HCT116 (cell line): ENCODE data around the gene BFAR. TPM values are rescaled to one million over a fixed set of nuclear protein-coding genes. Genes with fewer than 3 reads are reported as not detected.

Source experiments
- ATAC-seq: fragments of 200-7000 bp; cut with Tn5 transposase; 2 replicates; pipeline ENCODE4 v1.9.1; 2020; ENCODE audit warnings: mild to moderate bottlenecking, moderate library complexity
- BruUV-seq: library from RNA; stranded (reverse); fragments of 400-500 nt; replicated peaks from 2 replicates; lab custom pipeline; 2021; lab: Mats Ljungman, UMichigan
- CTCF ChIA-PET: fragments of 300-600 bp; sonication (Branson Sonifier 250); formaldehyde crosslinking; loops from one replicate; lab custom pipeline; 2021; ENCODE audit warnings: antibody characterized with exemption; lab: Charles Lee
- POLR2A ChIA-PET: fragments of 300-600, 350-600 bp; sonication (Branson Sonifier 250); formaldehyde crosslinking; loops from one replicate; lab custom pipeline; 2021; ENCODE audit warnings: antibody characterized with exemption; lab: Charles Lee
- RAD21 ChIA-PET, 2 experiments: fragments of 300-600 bp; sonication (Branson Sonifier 250); formaldehyde crosslinking; loops; one replicate each; lab custom pipeline; 2023; ENCODE audit warnings: low total read pairs in 2 of 2; ENCODE audit not compliant: uncharacterized antibody in 2 of 2, unreplicated experiment in 2 of 2, low non-redundant PET in 1 of 2; lab: Charles Lee
- DNase-seq: peaks from one replicate; pipeline ENCODE4 v3.0.0-alpha.2; 2010; ENCODE audit warnings: low read depth, low spot score
- H2AFZ ChIP-seq: fragments of 200-600 bp; shearing (Covaris generic), sonication (generic); 2 replicates; pipeline ENCODE4 v1.6.1; 2017; ENCODE audit warnings: low read depth, mixed run types, mixed read lengths, antibody characterized with exemption, low read length; ENCODE audit not compliant: poor library complexity, severe bottlenecking
- H3K27ac ChIP-seq: 2 replicates; pipeline ENCODE4 v1.5.1; 2012; ENCODE audit warnings: low read depth, low read length
- H3K27me3 ChIP-seq: fragments of 200-600 bp; sonication (generic); 2 replicates; pipeline ENCODE4 v1.6.1; 2016; ENCODE audit warnings: mixed run types, low read length, mixed read lengths; ENCODE audit not compliant: insufficient read depth
- H3K36me3 ChIP-seq, 2 experiments: fragments of 200-500 bp in 1 of 2; fragments of 200-600 bp in 1 of 2; sonication (Bioruptor generic) in 1 of 2; sonication (generic) in 1 of 2; 2 replicates each; pipeline versions ENCODE4 v1.5.1 to v1.6.1; 2014 to 2016; ENCODE audit warnings: low read length in 2 of 2, inconsistent platforms in 1 of 2, mixed read lengths in 1 of 2, mixed run types in 1 of 2; ENCODE audit not compliant: insufficient read depth in 2 of 2, control insufficient read depth in 1 of 2
- H3K4me1 ChIP-seq, 2 experiments: fragments of 200-600 bp in 1 of 2; sonication (generic) in 1 of 2; 2 replicates each; pipeline versions ENCODE4 v1.5.1 to v1.6.1; 2012 to 2017; ENCODE audit warnings: low read length in 2 of 2, inconsistent platforms in 1 of 2, mild to moderate bottlenecking in 1 of 2, mixed read lengths in 1 of 2, mixed run types in 1 of 2, moderate library complexity in 1 of 2; ENCODE audit not compliant: insufficient read depth in 2 of 2, control insufficient read depth in 1 of 2
- H3K4me2 ChIP-seq: fragments of 200-600 bp; sonication (generic); 2 replicates; pipeline ENCODE4 v1.6.1; 2017; ENCODE audit warnings: mixed run types, low read length, mixed read lengths
- H3K4me3 ChIP-seq, 2 experiments: fragments of 200-600 bp in 1 of 2; sonication (generic) in 1 of 2; replicated peaks in 1 of 2; 2 replicates each; pipeline ENCODE4 v1.5.1; 2011 to 2016; ENCODE audit warnings: low read length in 2 of 2, control low read depth in 1 of 2, low read depth in 1 of 2, mild to moderate bottlenecking in 1 of 2, mixed read lengths in 1 of 2, mixed run types in 1 of 2
- H3K79me2 ChIP-seq: fragments of 200-600 bp; sonication (generic); 2 replicates; pipeline ENCODE4 v1.6.1; 2017; ENCODE audit warnings: mild to moderate bottlenecking, mixed run types, low read length, moderate library complexity, mixed read lengths; ENCODE audit not compliant: insufficient read depth
- H3K9ac ChIP-seq: fragments of 200-600 bp; sonication (generic); 2 replicates; pipeline ENCODE4 v1.6.1; 2016; ENCODE audit warnings: low read length, mixed read lengths
- H3K9me2 ChIP-seq: fragments of 200-600 bp; sonication (generic), shearing (Covaris generic); 2 replicates; pipeline ENCODE4 v1.6.1; 2017; ENCODE audit warnings: mixed run types, mild to moderate bottlenecking, moderate library complexity; ENCODE audit not compliant: insufficient read depth
- H3K9me3 ChIP-seq, 2 experiments: fragments of 200-500 bp in 1 of 2; fragments of 200-600 bp in 1 of 2; sonication (Bioruptor generic) in 1 of 2; sonication (generic) in 1 of 2; 2 replicates each; pipeline ENCODE4 v1.6.1; 2014 to 2017; ENCODE audit warnings: low read length in 2 of 2, mixed read lengths in 2 of 2, inconsistent platforms in 1 of 2, low read depth in 1 of 2, mild to moderate bottlenecking in 1 of 2, mixed run types in 1 of 2, moderate library complexity in 1 of 2; ENCODE audit not compliant: control insufficient read depth in 1 of 2, insufficient read depth in 1 of 2
- H4K20me1 ChIP-seq: fragments of 200-600 bp; sonication (generic), shearing (Covaris generic); 2 replicates; pipeline ENCODE4 v1.6.1; 2017; ENCODE audit warnings: mixed run types, mild to moderate bottlenecking, moderate library complexity; ENCODE audit not compliant: insufficient read depth
- ATF3 ChIP-seq: IDR thresholded peaks from 2 replicates; pipeline ENCODE4 v1.6.1; 2012
- CBX3 ChIP-seq: IDR thresholded peaks from 2 replicates; pipeline ENCODE4 v1.6.1; 2012; ENCODE audit warnings: low read depth
- EGR1 ChIP-seq: IDR thresholded peaks from 2 replicates; pipeline ENCODE4 v1.6.1; 2012; ENCODE audit warnings: low read depth
- ELF1 ChIP-seq: IDR thresholded peaks from 2 replicates; pipeline ENCODE4 v1.6.1; 2012; ENCODE audit warnings: low read depth, borderline replicate concordance
- EZH2 ChIP-seq: fragments of 200-600 bp; sonication (generic); IDR thresholded peaks from 2 replicates; pipeline ENCODE4 v1.6.1; 2017; ENCODE audit warnings: antibody characterized with exemption, mixed run types
- FOSL1 ChIP-seq: IDR thresholded peaks from 2 replicates; pipeline ENCODE4 v1.6.1; 2012; ENCODE audit warnings: low read depth
- JUND ChIP-seq: IDR thresholded peaks from 2 replicates; pipeline ENCODE4 v1.6.1; 2012
- MAX ChIP-seq: IDR thresholded peaks from 2 replicates; pipeline ENCODE4 v1.6.1; 2012
- POLR2A ChIP-seq: IDR thresholded peaks from 2 replicates; pipeline ENCODE4 v1.7.0; 2011; ENCODE audit warnings: borderline replicate concordance; ENCODE audit not compliant: insufficient read depth, insufficient read length; ENCODE audit errors: extremely low read depth
- POLR2AphosphoS5 ChIP-seq: IDR thresholded peaks from 2 replicates; pipeline ENCODE4 v1.6.1; 2011; ENCODE audit warnings: mild to moderate bottlenecking, low read depth, low read length, moderate library complexity
- RAD21 ChIP-seq: IDR thresholded peaks from 2 replicates; pipeline ENCODE4 v1.6.1; 2012; ENCODE audit warnings: low read depth, mild to moderate bottlenecking
- SIN3A ChIP-seq: IDR thresholded peaks from 2 replicates; pipeline ENCODE4 v1.6.1; 2012; ENCODE audit warnings: low read depth
- SP1 ChIP-seq: IDR thresholded peaks from 2 replicates; pipeline ENCODE4 v1.6.1; 2012; ENCODE audit warnings: low read depth
- SRF ChIP-seq: IDR thresholded peaks from 2 replicates; pipeline ENCODE4 v1.6.1; 2012; ENCODE audit warnings: low read depth
- TCF7L2 ChIP-seq: IDR thresholded peaks from 2 replicates; pipeline ENCODE4 v1.7.0; 2011; ENCODE audit warnings: borderline replicate concordance, inconsistent platforms; ENCODE audit not compliant: insufficient read depth, insufficient read length; ENCODE audit errors: extremely low read depth
- ZFX ChIP-seq: fragments of 450-650 bp; IDR thresholded peaks from 2 replicates; pipeline ENCODE4 v1.6.1; 2017
- ZNF274 ChIP-seq: fragments of 200-500 bp; sonication (Bioruptor generic); IDR thresholded peaks from 2 replicates; pipeline ENCODE4 v1.6.1; 2014; ENCODE audit warnings: mild to moderate bottlenecking, low read depth, low read length, inconsistent platforms
- intact Hi-C: fragments of 100-400 bp; cut with micrococcal nuclease; formaldehyde crosslinking; loops from 2 replicates; pipeline ENCODE4 v1.10.0; 2022
- total RNA-seq: library from RNA; stranded (reverse); gene quantifications from one replicate; pipeline ENCODE4 v1.2.1, GENCODE V29; 2021; ENCODE audit not compliant: unreplicated experiment
- TF ChIP-seq, protein P1 (sequence below), 3 experiments: fragments of 200-600 bp in 1 of 3; sonication (generic) in 1 of 3; IDR thresholded peaks in 2 of 3; conservative IDR thresholded peaks in 1 of 3; 2 replicates each; pipeline ENCODE4 v1.5.1; 2012 to 2017; ENCODE audit warnings: low read depth in 2 of 3, low read length in 2 of 3, antibody characterized with exemption in 1 of 3, borderline replicate concordance in 1 of 3, control low read depth in 1 of 3, mild to moderate bottlenecking in 1 of 3, mixed read lengths in 1 of 3, mixed run types in 1 of 3, moderate library complexity in 1 of 3; ENCODE audit not compliant: insufficient read depth in 1 of 3

Gene BFAR
- total RNA-seq, 1 experiment from 2014 or later: 49.7 TPM

DNA sequence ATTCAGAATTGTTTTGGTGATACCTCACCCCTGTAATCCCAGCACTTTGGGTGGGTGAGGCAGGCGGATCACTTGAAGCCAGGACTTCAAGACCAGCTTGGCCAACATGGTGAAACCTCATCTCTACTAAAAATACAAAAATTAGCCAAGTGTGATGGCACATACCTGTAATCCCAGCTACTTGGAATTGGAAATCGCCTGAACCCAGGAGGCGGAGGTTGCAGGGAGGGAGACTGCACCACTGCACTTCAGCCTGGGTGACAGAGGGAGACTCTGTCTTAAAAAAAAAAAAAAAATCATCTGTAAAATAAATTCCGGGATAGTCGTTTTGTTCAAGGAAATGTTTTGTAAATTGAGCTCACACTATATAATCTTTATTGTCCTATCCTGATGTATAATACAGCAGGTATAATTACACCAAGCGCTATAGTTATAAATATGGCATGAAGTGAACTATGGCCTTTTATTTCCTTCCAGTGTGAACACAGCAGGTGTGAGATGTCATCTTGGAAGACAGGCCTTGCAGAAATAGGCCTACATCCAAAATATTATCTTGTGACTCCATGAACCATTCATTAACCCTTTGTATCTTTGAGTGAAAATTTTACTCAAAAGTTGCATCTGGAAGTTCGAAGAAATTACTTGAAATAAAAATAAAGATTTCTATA, 35.9 kb downstream of the BFAR start:
- Histone ChIP-seq H3K36me3 (peaks cover 21 to 25% of the 10 kb centered on the region in 2 experiments), H3K4me2 (no peak overlapping the region), H3K9me3 (no peaks in the 10 kb centered on the region), H3K9me2 (no peaks in the 10 kb centered on the region), H4K20me1 (no peaks in the 10 kb centered on the region), H3K79me2 (no peaks in the 10 kb centered on the region), H2AFZ (no peak overlapping the region), H3K27ac (no peak overlapping the region), H3K4me1 (no peaks in the 10 kb centered on the region), H3K4me3 (no peak overlapping the region), H3K9ac (no peak overlapping the region), H3K27me3 (no peaks in the 10 kb centered on the region)
- POLR2A ChIA-PET: no interaction called here
- TF ChIP-seq RAD21: no peak
- TF ChIP-seq ELF1: no peak
- TF ChIP-seq CBX3: no peak
- TF ChIP-seq JUND: no peak
- no peak for TF ChIP-seq ZFX
- no peak for TF ChIP-seq ATF3
- no peak for TF ChIP-seq POLR2A
- TF ChIP-seq POLR2AphosphoS5: no peak
- TF ChIP-seq ZNF274: no peak
- TF ChIP-seq EZH2: no peak
- no peak for ATAC-seq
- TSS peak; percentile 10 for BruUV-seq
- DNase-seq: no peak
- RAD21 ChIA-PET: no interaction called here
- CTCF ChIA-PET: no interaction called here
- intact Hi-C loops: no loop called here

DNA sequence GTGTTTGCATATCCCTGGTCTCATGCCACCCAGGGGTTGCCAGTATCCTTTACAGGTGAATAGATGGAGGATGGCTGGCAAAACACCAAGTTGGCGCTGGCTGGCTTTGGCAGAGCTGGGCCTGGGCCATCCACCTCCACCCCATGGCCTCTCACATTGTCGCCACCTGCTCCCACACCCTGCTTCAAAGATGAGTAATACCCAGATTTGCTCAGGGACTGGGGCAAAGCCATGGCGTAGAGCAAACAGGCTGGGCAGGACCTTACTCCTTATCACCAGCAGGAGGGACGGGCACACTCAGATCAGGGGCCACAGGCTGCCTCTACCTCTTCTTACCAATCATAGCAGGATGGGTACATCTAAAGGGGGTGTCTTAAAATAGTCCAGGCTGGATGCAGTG, 37.0 kb downstream of the BFAR start:
- TF ChIP-seq JUND (no peak), RAD21 (no peak), MAX (no peak), ZFX (no peak), FOSL1 (no peak), POLR2A (no peak), EGR1 (no peak), SP1 (no peak), ATF3 (no peak), SIN3A (no peak), ZNF274 (no peak), ELF1 (no peak), TCF7L2 (no peak), CBX3 (no peak), SRF (no peak)
- TF ChIP-seq, protein P1, sequence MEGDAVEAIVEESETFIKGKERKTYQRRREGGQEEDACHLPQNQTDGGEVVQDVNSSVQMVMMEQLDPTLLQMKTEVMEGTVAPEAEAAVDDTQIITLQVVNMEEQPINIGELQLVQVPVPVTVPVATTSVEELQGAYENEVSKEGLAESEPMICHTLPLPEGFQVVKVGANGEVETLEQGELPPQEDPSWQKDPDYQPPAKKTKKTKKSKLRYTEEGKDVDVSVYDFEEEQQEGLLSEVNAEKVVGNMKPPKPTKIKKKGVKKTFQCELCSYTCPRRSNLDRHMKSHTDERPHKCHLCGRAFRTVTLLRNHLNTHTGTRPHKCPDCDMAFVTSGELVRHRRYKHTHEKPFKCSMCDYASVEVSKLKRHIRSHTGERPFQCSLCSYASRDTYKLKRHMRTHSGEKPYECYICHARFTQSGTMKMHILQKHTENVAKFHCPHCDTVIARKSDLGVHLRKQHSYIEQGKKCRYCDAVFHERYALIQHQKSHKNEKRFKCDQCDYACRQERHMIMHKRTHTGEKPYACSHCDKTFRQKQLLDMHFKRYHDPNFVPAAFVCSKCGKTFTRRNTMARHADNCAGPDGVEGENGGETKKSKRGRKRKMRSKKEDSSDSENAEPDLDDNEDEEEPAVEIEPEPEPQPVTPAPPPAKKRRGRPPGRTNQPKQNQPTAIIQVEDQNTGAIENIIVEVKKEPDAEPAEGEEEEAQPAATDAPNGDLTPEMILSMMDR (IDR thresholded peaks at IDR 0.05 in 2 of 3, conservative IDR thresholded peaks at IDR 0.05 in 1 of 3; ENCODE audit: borderline replicate concordance in 1 of 3, insufficient read depth in 1 of 3, low read depth in 2 of 3, low read length in 2 of 3): no peak
- POLR2A ChIA-PET: no interaction called here

More for the DNA sequence above, 37.0 kb downstream of the BFAR start:
- Histone ChIP-seq H3K9me2 (no peaks in the 10 kb centered on the region), H3K4me3 (no peak overlapping the region), H3K4me1 (no peaks in the 10 kb centered on the region), H3K79me2 (no peaks in the 10 kb centered on the region), H3K27me3 (no peaks in the 10 kb centered on the region), H3K9ac (no peak overlapping the region), H3K36me3 (peaks cover 11 to 19% of the 10 kb centered on the region in 2 experiments), H3K4me2 (no peak overlapping the region), H3K27ac (no peak overlapping the region), H4K20me1 (no peaks in the 10 kb centered on the region), H2AFZ (no peak overlapping the region), H3K9me3 (no peaks in the 10 kb centered on the region)
- DNase-seq (no peak), ATAC-seq (peak; percentile 52)
- no TSS peak for BruUV-seq
- RAD21 ChIA-PET: no interaction called here
- intact Hi-C loops: no loop called here
- CTCF ChIA-PET: no interaction called here
